PC-3 (cell line): ENCODE results near the gene SCYL1. TPM values are rescaled to one million over a fixed set of nuclear protein-coding genes. Genes with fewer than 3 reads are reported as not detected.

Experiments used
- ATAC-seq: fragments of 200-7000 bp; cut with Tn5 transposase; 2 replicates; pipeline ENCODE4 v1.9.1; 2020; ENCODE audit warnings: mild to moderate bottlenecking, moderate library complexity
- BruUV-seq: library from RNA; stranded (reverse); fragments of 400-500 nt; replicated peaks from 2 replicates; lab custom pipeline; 2021; lab: Mats Ljungman, UMichigan
- CTCF ChIA-PET: fragments of 300-600 bp; sonication (Branson Sonifier 250); formaldehyde crosslinking; loops from one replicate; lab custom pipeline; 2022; ENCODE audit warnings: antibody characterized with exemption; lab: Charles Lee
- POLR2A ChIA-PET: fragments of 300-600 bp; sonication (Branson Sonifier 250); formaldehyde crosslinking; loops from one replicate; lab custom pipeline; 2022; ENCODE audit warnings: antibody characterized with exemption; ENCODE audit not compliant: unreplicated experiment; lab: Charles Lee
- DNase-seq: peaks from one replicate; pipeline ENCODE4 v3.0.0-alpha.2; 2015
- H2AFZ ChIP-seq: fragments of 300-600 bp; sonication (generic); 2 replicates; pipeline ENCODE4 v1.6.0; 2016; ENCODE audit warnings: antibody characterized with exemption, low read length
- H3F3A ChIP-seq: fragments of 300-600 bp; sonication (generic); one replicate; pipeline ENCODE4 v1.6.0; 2017; ENCODE audit warnings: antibody characterized with exemption, low read length, control low read depth, mild to moderate bottlenecking; ENCODE audit not compliant: unreplicated experiment
- H3K27ac ChIP-seq: fragments of 300-600 bp; sonication (generic); 2 replicates; pipeline ENCODE4 v1.5.1; 2016; ENCODE audit warnings: mild to moderate bottlenecking, low read length
- H3K27me3 ChIP-seq: fragments of 300-600 bp; sonication (generic); 2 replicates; pipeline ENCODE4 v1.6.1; 2016; ENCODE audit warnings: low read length, mixed read lengths
- H3K36me3 ChIP-seq: fragments of 300-600 bp; sonication (generic); 2 replicates; pipeline ENCODE4 v1.6.1; 2016; ENCODE audit warnings: low read depth, mixed run types, low read length, mixed read lengths
- H3K4me1 ChIP-seq: fragments of 300-600 bp; sonication (generic); 2 replicates; pipeline ENCODE4 v1.5.1; 2016; ENCODE audit warnings: low read length; ENCODE audit not compliant: insufficient read depth
- H3K4me2 ChIP-seq: fragments of 300-600 bp; sonication (generic); 2 replicates; pipeline ENCODE4 v1.6.0; 2016; ENCODE audit warnings: low read length
- H3K4me3 ChIP-seq: fragments of 300-600 bp; sonication (generic); 2 replicates; pipeline ENCODE4 v1.5.1; 2016; ENCODE audit warnings: mild to moderate bottlenecking, low read length, mixed read lengths
- H3K79me2 ChIP-seq: fragments of 300-600 bp; sonication (generic); 2 replicates; pipeline ENCODE4 v1.6.1; 2017; ENCODE audit warnings: low read length, mixed read lengths
- H3K9ac ChIP-seq: fragments of 300-600 bp; sonication (generic); 2 replicates; pipeline ENCODE4 v1.6.0; 2016; ENCODE audit warnings: mild to moderate bottlenecking, low read length
- H3K9me2 ChIP-seq: fragments of 300-600 bp; sonication (generic); replicated peaks from 2 replicates; pipeline ENCODE4 v1.6.1; 2016; ENCODE audit warnings: mixed run types, low read length, mixed read lengths
- H3K9me3 ChIP-seq: fragments of 300-600 bp; sonication (generic); 2 replicates; pipeline ENCODE4 v1.6.1; 2016; ENCODE audit warnings: low read length, mixed read lengths
- H4K20me1 ChIP-seq: fragments of 300-600 bp; sonication (generic); 2 replicates; pipeline ENCODE4 v1.6.1; 2016; ENCODE audit warnings: low read length, mixed read lengths
- CTCF ChIP-seq: fragments of 300-600 bp; sonication (generic); conservative IDR thresholded peaks from 2 replicates; pipeline ENCODE4 v1.5.1; 2017; ENCODE audit warnings: antibody characterized with exemption, low read depth, mild to moderate bottlenecking, low read length
- EZH2 ChIP-seq: fragments of 300-600 bp; sonication (generic); IDR thresholded peaks from one replicate; pipeline ENCODE4 v1.6.1; 2017; ENCODE audit warnings: antibody characterized with exemption, mild to moderate bottlenecking, low read length; ENCODE audit not compliant: unreplicated experiment
- EZH2phosphoT487 ChIP-seq: fragments of 300-600 bp; sonication (generic); IDR thresholded peaks from 2 replicates; pipeline ENCODE4 v1.6.1; 2018; ENCODE audit warnings: mild to moderate bottlenecking, antibody characterized with exemption, low read length, borderline replicate concordance
- intact Hi-C: fragments of 100-400 bp; cut with micrococcal nuclease; formaldehyde crosslinking; loops from 2 replicates; pipeline ENCODE4 v1.9.0; 2023
- total RNA-seq: library from RNA; depleted of rRNA; stranded (reverse); fragments of >200 nt; gene quantifications from 2 replicates; pipeline ENCODE4 v1.2.3, GENCODE V29; 2014

SCYL1 gene
- total RNA-seq, 1 experiment from 2014 or later = 201 TPM

GRCh38 chr11:65489035-65489705 is 35.7 kb upstream of the SCYL1 start:
- CTCF ChIA-PET = interaction anchor here (0.6 kb wide), 1 partner anchor 19 kb away, joined by 5 read pairs; no protein-coding TSS in a partner anchor
- POLR2A ChIA-PET = interaction anchor here (2.6 kb wide), 1 partner anchor 9 kb away, joined by 21 read pairs; the partner anchor contains the start of gene MALAT1
- no TSS peak for BruUV-seq
- DNase-seq (no peak), ATAC-seq (no peak)
- intact Hi-C loops = no loop called here
- H3K4me2 ChIP-seq = no peak overlapping the region
- no peaks in the 10 kb centered on the region for H3K9me3 ChIP-seq
- no peaks in the 10 kb centered on the region for H3K36me3 ChIP-seq
- no peak overlapping the region for H3K27ac ChIP-seq
- no peaks in the 10 kb centered on the region for H4K20me1 ChIP-seq
- 0 out of 2 replicates have a peak, but pooled peaks cover 3% of the 10 kb centered on the region for H3K79me2 ChIP-seq
- no peaks in the 10 kb centered on the region for H3F3A ChIP-seq
- H3K9ac ChIP-seq = no peak overlapping the region
- no peak overlapping the region for H3K4me3 ChIP-seq
- no peak overlapping the region for H2AFZ ChIP-seq
- H3K27me3 ChIP-seq = no peaks in the 10 kb centered on the region
- H3K9me2 ChIP-seq = no peaks in the 10 kb centered on the region
- TF ChIP-seq EZH2phosphoT487 (no peak), EZH2 (no peak), CTCF (no peak)
- H3K4me1 ChIP-seq = peaks cover 54% of the 10 kb centered on the region

GRCh38 chr11:65489706-65490320 is 35.1 kb upstream of the SCYL1 start:
- 0 out of 2 replicates have a peak, but pooled peaks cover 3% of the 10 kb centered on the region for H3K79me2 ChIP-seq
- no peak overlapping the region for H3K27ac ChIP-seq
- BruUV-seq = no TSS peak
- H4K20me1 ChIP-seq = no peaks in the 10 kb centered on the region
- CTCF ChIA-PET = no interaction called here
- POLR2A ChIA-PET = interaction anchor here (0.6 kb wide), 1 partner anchor 120 kb away, joined by 3 read pairs; no protein-coding TSS in a partner anchor
- peaks cover 60% of the 10 kb centered on the region for H3K4me1 ChIP-seq
- H3K27me3 ChIP-seq = no peaks in the 10 kb centered on the region
- H3K9ac ChIP-seq = no peak overlapping the region
- intact Hi-C loops = no loop called here
- no peak for TF ChIP-seq EZH2phosphoT487
- no peak for TF ChIP-seq EZH2
- no peak for TF ChIP-seq CTCF
- H2AFZ ChIP-seq = no peak overlapping the region
- no peaks in the 10 kb centered on the region for H3K9me3 ChIP-seq
- H3K36me3 ChIP-seq = no peaks in the 10 kb centered on the region
- ATAC-seq (no peak), DNase-seq (no peak)
- H3K9me2 ChIP-seq = no peaks in the 10 kb centered on the region
- H3K4me2 ChIP-seq = no peak overlapping the region
- no peaks in the 10 kb centered on the region for H3F3A ChIP-seq
- H3K4me3 ChIP-seq = no peak overlapping the region

GRCh38 chr11:65491163-65491465 is 33.8 kb upstream of the SCYL1 start:
- peak overlapping the region; percentile 36 for H3K4me2 ChIP-seq

More at GRCh38 chr11:65491163-65491465, 33.8 kb upstream of the SCYL1 start:
- ATAC-seq (no peak), DNase-seq (no peak)
- H3K4me1 ChIP-seq = peaks cover 61% of the 10 kb centered on the region
- ChIA-PET CTCF (interaction anchor here (0.6 to 1.2 kb wide), 3 partner anchors 11 to 216 kb away, joined by 5 to 11 read pairs (median 9); no protein-coding TSS in a partner anchor), POLR2A (interaction anchor here (0.5 to 2.7 kb wide), 7 partner anchors 9 to 68 kb away, joined by 3 to 21 read pairs (median 10); partner anchors contain the start of gene NEAT1)
- no peak overlapping the region; the same call in 1 of the 2 replicates for H2AFZ ChIP-seq
- no peaks in the 10 kb centered on the region for H4K20me1 ChIP-seq
- H3F3A ChIP-seq = no peaks in the 10 kb centered on the region
- no peak overlapping the region for H3K4me3 ChIP-seq
- H3K9me3 ChIP-seq = no peaks in the 10 kb centered on the region
- peak overlapping the region; percentile 67 for H3K9ac ChIP-seq
- no peaks in the 10 kb centered on the region for H3K36me3 ChIP-seq
- BruUV-seq = no TSS peak
- H3K79me2 ChIP-seq = peaks cover 4% of the 10 kb centered on the region; the same call in 1 of the 2 replicates
- peak overlapping the region; percentile 87 for H3K27ac ChIP-seq
- no peaks in the 10 kb centered on the region for H3K27me3 ChIP-seq
- TF ChIP-seq EZH2 (no peak), EZH2phosphoT487 (no peak), CTCF (no peak)
- intact Hi-C loops = no loop called here
- no peaks in the 10 kb centered on the region for H3K9me2 ChIP-seq
